RWPE2 (cell line): Measurements from ENCODE around the gene PNMA5.

ENCODE experiments used
- ATAC-seq: fragments of 200-7000 bp; cut with Tn5 transposase; 3 replicates; pipeline ENCODE4 v1.9.1; 2021; ENCODE audit warnings: low read depth
- DNase-seq: peaks from one replicate; pipeline ENCODE4 v3.0.0-alpha.2; 2020; ENCODE audit warnings: low spot score
- H3K27ac ChIP-seq: fragments of 450-650 bp; 2 replicates; pipeline ENCODE4 v1.5.1; 2017; ENCODE audit warnings: mild to moderate bottlenecking; ENCODE audit not compliant: poor library complexity, severe bottlenecking
- H3K27me3 ChIP-seq: fragments of 250-450 bp; sonication (Bioruptor Pico); 2 replicates; pipeline ENCODE4 v1.5.1; 2021; ENCODE audit warnings: mild to moderate bottlenecking, moderate library complexity; ENCODE audit not compliant: insufficient read depth, poor library complexity, severe bottlenecking
- H3K36me3 ChIP-seq: fragments of 250-450 bp; sonication (Bioruptor Pico); 2 replicates; pipeline ENCODE4 v1.5.1; 2020; ENCODE audit warnings: low read depth, mild to moderate bottlenecking, moderate library complexity
- H3K4me1 ChIP-seq: fragments of 250-450 bp; sonication (Bioruptor Pico); 2 replicates; pipeline ENCODE4 v1.5.1; 2021; ENCODE audit warnings: mild to moderate bottlenecking, moderate library complexity; ENCODE audit not compliant: insufficient read depth, poor library complexity, severe bottlenecking
- H3K4me3 ChIP-seq: fragments of 250-450 bp; sonication (Bioruptor Pico); 2 replicates; pipeline ENCODE4 v1.5.1; 2021; ENCODE audit warnings: mild to moderate bottlenecking, moderate library complexity; ENCODE audit not compliant: severe bottlenecking
- H3K9me3 ChIP-seq: fragments of 250-450 bp; sonication (Bioruptor Pico); 2 replicates; pipeline ENCODE4 v1.5.1; 2021; ENCODE audit warnings: mild to moderate bottlenecking, moderate library complexity; ENCODE audit not compliant: severe bottlenecking
- CTCF ChIP-seq: fragments of 450-650 bp; IDR thresholded peaks from one replicate; pipeline ENCODE4 v1.5.1; 2017; ENCODE audit warnings: mild to moderate bottlenecking, moderate library complexity; ENCODE audit not compliant: poor library complexity, severe bottlenecking

The PNMA5 gene

GRCh38 chrX:152941328-152942076, 52.4 kb downstream of the PNMA5 start:
- peak overlapping the region; percentile 45 for H3K27ac ChIP-seq
- peak overlapping the region; percentile 51 for H3K4me3 ChIP-seq
- ATAC-seq (peak; percentile 88), DNase-seq (peak; percentile 83)
- H3K4me1 ChIP-seq = no peaks in the 10 kb centered on the region
- H3K9me3 ChIP-seq = no peaks in the 10 kb centered on the region
- H3K36me3 ChIP-seq = peaks cover 27% of the 10 kb centered on the region
- TF ChIP-seq CTCF = peak; percentile 81
- H3K27me3 ChIP-seq = no peaks in the 10 kb centered on the region
